ENCODE measurements around the gene STK38.

The STK38 gene

DNA sequence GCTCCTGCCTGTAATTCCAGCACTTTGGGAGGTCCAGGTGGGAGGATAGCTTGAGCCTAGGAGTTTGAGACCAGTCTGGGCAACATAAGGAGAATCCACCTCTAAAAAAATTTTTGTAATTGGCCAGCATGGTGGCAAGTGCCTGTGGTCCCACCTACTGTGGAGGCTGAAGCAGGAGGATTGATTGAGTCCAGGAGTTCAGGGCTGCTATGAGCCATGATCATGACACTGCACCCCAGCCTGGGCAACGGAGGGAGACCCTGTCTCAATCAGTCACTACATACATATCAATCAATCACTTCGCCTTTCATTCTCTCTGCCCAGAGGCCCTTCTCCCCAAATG is 1.1 kb upstream of the STK38 start:
- no peak for DNase-seq
- TF ChIP-seq CTCF (IDR thresholded peaks at IDR 0.05; ENCODE audit: low read depth, low read length), result no peak
- Histone ChIP-seq H3K4me3 (ENCODE audit: low read depth, low read length) (no peak overlapping the region), H3K9me3 (ENCODE audit: severe bottlenecking) (peaks cover 5% of the 10 kb centered on the region), H3K27me3 (ENCODE audit: insufficient read depth, low read depth, severe bottlenecking) (no peaks in the 10 kb centered on the region), H3K36me3 (peaks cover 11% of the 10 kb centered on the region), H3K27ac (no peak overlapping the region)

GRCh38 chr6:36547646-36548400 is 544 bp upstream of the STK38 start:
- DNase-seq, result no peak
- no peaks in the 10 kb centered on the region for H3K9me3 ChIP-seq (ENCODE audit: severe bottlenecking)
- H3K27me3 ChIP-seq (ENCODE audit: insufficient read depth, low read depth, severe bottlenecking), result no peaks in the 10 kb centered on the region
- H3K4me3 ChIP-seq (ENCODE audit: low read depth, low read length), result peak overlapping the region; percentile 80
- no peak for TF ChIP-seq CTCF (IDR thresholded peaks at IDR 0.05; ENCODE audit: low read depth, low read length)
- no peak overlapping the region; the same call in 1 of the 2 replicates for H3K27ac ChIP-seq
- H3K36me3 ChIP-seq, result peaks cover 14% of the 10 kb centered on the region

- Histone ChIP-seq H3K36me3 (peaks cover 16% of the 10 kb centered on the region), H3K9me3 (ENCODE audit: severe bottlenecking) (no peaks in the 10 kb centered on the region), H3K4me3 (ENCODE audit: low read depth, low read length) (peak overlapping the region; percentile 80), H3K27ac (peak overlapping the region; percentile 89), H3K27me3 (ENCODE audit: insufficient read depth, low read depth, severe bottlenecking) (no peaks in the 10 kb centered on the region)
- DNase-seq, result peak; percentile 33
- TF ChIP-seq CTCF (IDR thresholded peaks at IDR 0.05; ENCODE audit: low read depth, low read length), result no peak
These were observed 865 bp downstream of the STK38 start for GRCh38 chr6:36546308-36546919.

DNA sequence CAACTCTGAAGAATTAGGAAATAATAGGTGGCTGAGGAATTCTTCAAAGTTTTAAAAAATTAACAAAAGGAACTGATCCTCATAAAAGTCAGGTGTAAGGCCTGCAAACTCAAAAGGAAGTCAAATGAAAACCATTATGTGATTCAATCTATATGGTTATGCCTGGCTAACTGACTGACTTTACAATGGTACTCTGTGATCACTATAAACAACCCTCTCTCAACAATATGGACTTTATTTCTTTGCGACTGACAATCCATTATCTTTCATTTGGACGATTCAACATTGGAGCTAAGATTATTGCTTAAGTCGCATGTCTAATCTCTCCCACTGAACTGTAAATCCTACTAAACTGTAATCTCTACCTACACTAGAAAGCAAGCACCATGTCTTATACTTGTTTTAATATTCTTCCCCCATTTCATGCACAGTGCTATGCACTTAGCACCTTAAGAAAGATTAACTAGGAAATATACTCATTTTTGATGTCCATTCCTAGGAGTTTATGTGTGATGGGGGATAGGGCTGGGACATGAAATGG is 1.4 kb downstream of the STK38 start:
- Histone ChIP-seq H3K27me3 (ENCODE audit: insufficient read depth, low read depth, severe bottlenecking) (no peaks in the 10 kb centered on the region), H3K27ac (no peak overlapping the region), H3K4me3 (ENCODE audit: low read depth, low read length) (peak overlapping the region; percentile 80), H3K9me3 (ENCODE audit: severe bottlenecking) (no peaks in the 10 kb centered on the region), H3K36me3 (peaks cover 22% of the 10 kb centered on the region)
- TF ChIP-seq CTCF (IDR thresholded peaks at IDR 0.05; ENCODE audit: low read depth, low read length), result no peak
- no peak for DNase-seq

DNA sequence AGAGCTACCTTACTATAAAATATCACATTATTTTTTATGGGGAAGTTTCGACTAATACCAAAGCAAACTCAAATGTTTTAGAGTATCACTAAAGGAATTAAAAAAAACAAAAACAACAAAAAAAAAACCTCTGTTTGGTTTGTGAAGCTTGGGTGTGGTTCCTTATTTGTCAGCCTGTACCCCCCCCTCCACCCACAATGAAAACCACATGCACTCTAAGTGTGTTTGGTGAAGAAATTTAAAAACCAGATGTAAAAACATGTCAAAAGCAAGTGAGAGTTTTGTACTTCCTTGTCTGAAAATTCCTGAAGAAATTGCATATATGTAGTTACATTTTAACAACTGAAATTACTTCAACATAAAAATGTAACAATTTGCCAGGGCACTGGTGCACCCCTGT is 3.1 kb downstream of the STK38 start:
- Histone ChIP-seq H3K27ac (no peak overlapping the region), H3K9me3 (ENCODE audit: severe bottlenecking) (no peaks in the 10 kb centered on the region), H3K4me3 (ENCODE audit: low read depth, low read length) (no peak overlapping the region), H3K36me3 (peaks cover 38% of the 10 kb centered on the region), H3K27me3 (ENCODE audit: insufficient read depth, low read depth, severe bottlenecking) (no peaks in the 10 kb centered on the region)
- no peak for DNase-seq
- TF ChIP-seq CTCF (IDR thresholded peaks at IDR 0.05; ENCODE audit: low read depth, low read length), result no peak

Data from WERI-Rb-1 (cell line).